SU-DHL-6 (cell line): ENCODE measurements around the gene CCDC144A.

Experiments
- CTCF ChIP-seq: fragments of 200-600 bp; sonication (generic); IDR thresholded peaks from one replicate; pipeline ENCODE4 v1.5.1; 2017; ENCODE audit warnings: antibody characterized with exemption, mild to moderate bottlenecking, low read length, moderate library complexity; ENCODE audit not compliant: insufficient read depth, poor library complexity, severe bottlenecking
- EZH2phosphoT487 ChIP-seq: fragments of 200-600 bp; sonication (generic), shearing (Covaris generic); conservative IDR thresholded peaks from 2 replicates; pipeline ENCODE4 v1.6.1; 2018; ENCODE audit warnings: mild to moderate bottlenecking, antibody characterized with exemption, low read length, moderate library complexity, mixed read lengths

- TF ChIP-seq CTCF: no peak
- no peak for TF ChIP-seq EZH2phosphoT487
Observed at GRCh38 chr17:16818340-16818739, 128.3 kb downstream of the CCDC144A start.
